ENCODE results near the gene HEATR5B. TPM values are rescaled to one million over a fixed set of nuclear protein-coding genes. Genes with fewer than 3 reads are reported as not detected.
"Not testable (repeated sequence)": the region's sequence is repeated elsewhere in the genome, so short reads cannot be mapped to it uniquely, and the experiment has no call there.

HEATR5B gene
- total RNA-seq, 2 experiments from 2014 or later = 15.2 to 18.2 TPM

DNA sequence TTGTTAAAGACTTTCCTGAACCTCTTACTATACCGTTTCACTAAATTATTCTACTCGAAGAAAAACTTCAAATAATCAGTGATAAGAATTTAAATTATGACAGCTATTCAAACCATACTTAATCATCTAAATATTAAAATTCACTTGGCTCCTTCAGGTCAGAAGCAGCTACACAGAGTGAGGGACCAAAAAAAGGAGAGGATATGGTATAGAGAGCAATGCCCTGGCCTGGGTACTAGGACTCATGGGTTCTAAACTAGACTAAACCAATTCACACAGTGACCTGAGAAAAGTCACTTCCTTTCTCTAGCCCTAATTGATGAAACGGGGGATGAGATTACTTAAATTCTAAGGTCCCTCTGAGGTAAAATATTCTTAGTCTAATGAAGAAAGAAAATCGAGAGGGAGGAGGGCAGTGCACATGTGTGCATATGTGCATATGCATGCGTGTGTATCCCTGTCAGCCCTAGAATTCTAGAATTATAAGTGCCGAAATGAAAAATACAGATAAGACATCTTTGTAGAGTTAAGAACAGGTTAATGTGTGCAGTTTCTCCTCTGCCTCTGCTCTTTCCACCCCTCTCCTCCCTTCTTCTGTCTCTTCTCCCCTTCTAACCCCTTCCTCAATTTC is 129.1 kb downstream of the HEATR5B start:
- Mint-ChIP-seq H3K36me3 (ENCODE audit: low read depth) (peaks cover 9% of the 10 kb centered on the region), H3K9me3 (no peaks in the 10 kb centered on the region), H3K4me3 (no peak overlapping the region), H3K4me1 (ENCODE audit: low read depth) (peaks cover 56% of the 10 kb centered on the region), H3K27ac (no peak overlapping the region), H3K27me3 (no peaks in the 10 kb centered on the region)
- ChIA-PET CTCF (no interaction called here), POLR2A (interaction anchor here (0.6 to 0.9 kb wide), 2 partner anchors 11 to 18 kb away, joined by 3 read pairs; partner anchors contain the start of gene STRN)
- DNase-seq (no peak), ATAC-seq (no peak)
- TF ChIP-seq, protein P1, sequence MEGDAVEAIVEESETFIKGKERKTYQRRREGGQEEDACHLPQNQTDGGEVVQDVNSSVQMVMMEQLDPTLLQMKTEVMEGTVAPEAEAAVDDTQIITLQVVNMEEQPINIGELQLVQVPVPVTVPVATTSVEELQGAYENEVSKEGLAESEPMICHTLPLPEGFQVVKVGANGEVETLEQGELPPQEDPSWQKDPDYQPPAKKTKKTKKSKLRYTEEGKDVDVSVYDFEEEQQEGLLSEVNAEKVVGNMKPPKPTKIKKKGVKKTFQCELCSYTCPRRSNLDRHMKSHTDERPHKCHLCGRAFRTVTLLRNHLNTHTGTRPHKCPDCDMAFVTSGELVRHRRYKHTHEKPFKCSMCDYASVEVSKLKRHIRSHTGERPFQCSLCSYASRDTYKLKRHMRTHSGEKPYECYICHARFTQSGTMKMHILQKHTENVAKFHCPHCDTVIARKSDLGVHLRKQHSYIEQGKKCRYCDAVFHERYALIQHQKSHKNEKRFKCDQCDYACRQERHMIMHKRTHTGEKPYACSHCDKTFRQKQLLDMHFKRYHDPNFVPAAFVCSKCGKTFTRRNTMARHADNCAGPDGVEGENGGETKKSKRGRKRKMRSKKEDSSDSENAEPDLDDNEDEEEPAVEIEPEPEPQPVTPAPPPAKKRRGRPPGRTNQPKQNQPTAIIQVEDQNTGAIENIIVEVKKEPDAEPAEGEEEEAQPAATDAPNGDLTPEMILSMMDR (IDR thresholded peaks at IDR 0.05) = no peak
- intact Hi-C loops (cut with micrococcal nuclease) = no loop called here

DNA sequence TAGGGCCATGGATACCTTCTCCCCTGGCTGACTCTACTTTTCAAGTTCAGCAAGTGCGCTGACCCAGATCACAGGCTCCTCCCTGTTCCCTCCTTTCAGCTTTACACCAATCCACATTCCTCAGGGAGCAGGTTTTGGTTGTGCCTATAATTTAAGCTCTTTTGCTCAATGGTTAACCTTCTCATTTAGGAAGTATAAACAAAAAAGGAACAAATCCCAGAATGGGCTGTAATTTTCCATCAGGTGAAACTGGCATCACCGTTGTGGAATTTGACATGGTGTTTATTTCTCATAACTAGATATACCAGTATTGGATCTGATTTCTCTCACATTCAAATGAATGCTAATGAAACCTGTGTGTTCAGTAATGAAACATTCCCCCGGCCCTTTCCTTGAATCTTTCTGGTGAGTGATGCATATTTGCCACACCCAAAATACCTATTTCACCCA is 131.4 kb downstream of the HEATR5B start:
- CTCF ChIA-PET = interaction anchor here (1.8 kb wide), 1 partner anchor 10 kb away, joined by 4 read pairs; no protein-coding TSS in a partner anchor
- POLR2A ChIA-PET = no interaction called here
- no peaks in the 10 kb centered on the region for H3K9me3 Mint-ChIP-seq
- TF ChIP-seq, protein P1 (IDR thresholded peaks at IDR 0.05) = no peak
- peaks cover 6% of the 10 kb centered on the region for H3K36me3 Mint-ChIP-seq (ENCODE audit: low read depth)
- H3K27ac Mint-ChIP-seq = no peak overlapping the region
- intact Hi-C loops (cut with micrococcal nuclease) = no loop called here
- no peak for DNase-seq
- no peaks in the 10 kb centered on the region for H3K27me3 Mint-ChIP-seq
- no peak overlapping the region for H3K4me3 Mint-ChIP-seq
- peaks cover 46% of the 10 kb centered on the region for H3K4me1 Mint-ChIP-seq (ENCODE audit: low read depth)
- ATAC-seq = no peak

DNA sequence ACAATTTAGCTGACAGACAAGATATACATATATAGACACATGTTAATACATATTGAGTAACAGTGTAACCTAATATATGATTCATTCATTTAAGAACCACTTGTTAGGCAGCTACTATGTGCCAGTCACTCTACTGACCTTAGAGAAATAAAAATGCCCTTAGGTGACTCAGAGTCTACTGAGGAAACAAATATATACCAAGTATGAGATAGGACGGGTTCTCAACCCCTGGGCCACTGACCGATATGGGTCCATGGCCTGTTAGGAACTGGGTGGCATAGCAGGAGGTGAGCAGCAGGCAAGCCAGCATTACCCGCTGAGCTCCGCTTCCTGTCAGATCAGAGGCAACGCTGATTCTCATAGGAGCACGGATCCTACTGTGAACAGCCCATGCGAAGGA is 132.6 kb downstream of the HEATR5B start:
- ChIA-PET CTCF (no interaction called here), POLR2A (no interaction called here)
- peak; percentile 70 for ATAC-seq
- no peak for DNase-seq
- Mint-ChIP-seq H3K36me3 (ENCODE audit: low read depth) (peaks cover 6% of the 10 kb centered on the region), H3K4me3 (no peak overlapping the region), H3K9me3 (no peaks in the 10 kb centered on the region), H3K27me3 (no peaks in the 10 kb centered on the region), H3K27ac (no peak overlapping the region), H3K4me1 (ENCODE audit: low read depth) (peaks cover 41% of the 10 kb centered on the region)
- intact Hi-C loops (cut with micrococcal nuclease) = no loop called here
- TF ChIP-seq, protein P1 (IDR thresholded peaks at IDR 0.05) = no peak

DNA sequence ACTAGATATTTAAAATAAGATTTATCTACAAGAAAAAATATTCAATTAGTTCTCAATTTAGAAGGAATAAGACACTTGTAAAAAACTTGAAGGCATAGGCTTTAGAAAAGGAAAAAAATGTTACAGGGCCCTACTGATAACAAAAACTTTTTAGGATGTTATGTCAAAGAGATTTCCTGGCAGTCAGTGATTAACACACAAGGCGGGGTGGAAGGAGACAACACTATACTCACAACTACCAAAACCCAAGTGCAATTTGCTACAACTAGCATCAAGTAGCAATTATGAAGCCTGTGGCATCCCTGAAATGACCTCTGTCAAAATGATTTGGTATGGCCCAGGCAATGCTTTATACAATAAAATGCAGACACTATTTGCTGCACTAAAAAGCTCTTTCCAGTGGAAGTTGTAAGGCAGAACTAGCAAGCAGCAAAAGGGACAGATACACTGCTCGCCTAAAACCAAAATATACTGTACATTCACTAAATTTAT is 133.1 kb downstream of the HEATR5B start:
- intact Hi-C loops (cut with micrococcal nuclease) = no loop called here
- peaks cover 37% of the 10 kb centered on the region for H3K4me1 Mint-ChIP-seq (ENCODE audit: low read depth)
- H3K27me3 Mint-ChIP-seq = no peaks in the 10 kb centered on the region
- ChIA-PET POLR2A (no interaction called here), CTCF (no interaction called here)
- no peaks in the 10 kb centered on the region for H3K9me3 Mint-ChIP-seq
- TF ChIP-seq, protein P1 (IDR thresholded peaks at IDR 0.05) = no peak
- ATAC-seq (no peak), DNase-seq (no peak)
- H3K27ac Mint-ChIP-seq = no peak overlapping the region
- H3K36me3 Mint-ChIP-seq (ENCODE audit: low read depth) = peaks cover 6% of the 10 kb centered on the region
- no peak overlapping the region for H3K4me3 Mint-ChIP-seq

DNA sequence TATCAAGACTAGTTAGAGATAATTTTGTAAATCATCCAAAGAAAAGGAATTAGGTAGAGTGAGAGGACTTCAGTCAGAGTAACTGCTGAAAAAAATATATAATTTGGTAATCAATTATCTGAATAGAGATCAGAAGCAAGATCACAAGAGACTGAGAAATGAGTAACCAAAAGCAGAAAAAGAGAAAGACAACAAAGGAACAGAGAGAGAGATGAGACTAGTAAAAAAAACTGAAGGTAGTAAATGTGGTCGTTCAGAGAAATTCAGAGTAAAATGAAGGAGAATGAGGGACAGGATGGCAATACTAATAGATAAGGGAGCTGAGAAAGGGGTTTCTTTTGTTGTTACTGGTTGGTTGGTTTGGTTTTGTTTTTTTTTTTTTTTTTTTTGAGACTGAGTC is 134.3 kb downstream of the HEATR5B start:
- POLR2A ChIA-PET = no interaction called here
- CTCF ChIA-PET = no interaction called here

DNA sequence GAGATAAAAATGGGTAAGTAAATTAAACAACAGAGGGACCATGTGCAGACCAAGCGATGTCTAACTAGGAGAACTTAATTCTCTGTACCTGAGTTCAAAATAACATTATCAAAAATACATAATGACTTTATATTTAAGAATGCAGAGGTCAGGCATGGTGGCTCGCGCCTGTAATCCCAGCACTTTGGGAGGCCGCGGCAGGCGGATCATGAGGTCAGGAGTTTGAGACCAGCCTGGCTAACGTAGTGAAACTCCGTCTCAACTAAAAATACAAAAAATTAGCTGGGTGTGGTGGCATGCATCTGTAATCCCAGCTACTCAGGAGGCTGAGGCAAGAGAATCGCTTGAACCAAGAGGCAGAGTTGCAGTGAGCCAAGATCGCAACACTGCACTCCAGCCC is 138.9 kb downstream of the HEATR5B start:
- H3K36me3 Mint-ChIP-seq (ENCODE audit: low read depth); H3K4me3 Mint-ChIP-seq; POLR2A ChIA-PET; ATAC-seq; DNase-seq; H3K27me3 Mint-ChIP-seq; intact Hi-C loops (cut with micrococcal nuclease); H3K9me3 Mint-ChIP-seq; H3K27ac Mint-ChIP-seq; CTCF ChIA-PET: not testable (repeated sequence)
- peaks cover 11% of the 10 kb centered on the region for H3K4me1 Mint-ChIP-seq (ENCODE audit: low read depth)

More for the DNA sequence above, 134.3 kb downstream of the HEATR5B start:
- TF ChIP-seq, protein P1 (IDR thresholded peaks at IDR 0.05) = no peak
- peaks cover 6% of the 10 kb centered on the region for H3K36me3 Mint-ChIP-seq (ENCODE audit: low read depth)
- peaks cover 31% of the 10 kb centered on the region for H3K4me1 Mint-ChIP-seq (ENCODE audit: low read depth)
- H3K9me3 Mint-ChIP-seq = no peaks in the 10 kb centered on the region
- H3K27me3 Mint-ChIP-seq = no peaks in the 10 kb centered on the region
- H3K27ac Mint-ChIP-seq = peak overlapping the region; percentile 2
- no peak overlapping the region for H3K4me3 Mint-ChIP-seq
- intact Hi-C loops (cut with micrococcal nuclease) = no loop called here
- DNase-seq = no peak
- ATAC-seq = no peak

Measured in activated CD8-positive, alpha-beta T cell treated with anti-CD3 and anti-CD28 coated beads for 36 hours (primary cell).